ENCODE data around the gene WSCD2.
"Not testable (repeated sequence)": the region's sequence is repeated elsewhere in the genome, so short reads cannot be mapped to it uniquely, and the experiment has no call there.

Gene WSCD2

GRCh38 chr12:108198043-108198442 is 69.0 kb downstream of the WSCD2 start:
- DNase-seq (ENCODE audit: low spot score), result no peak

- no peak for DNase-seq (ENCODE audit: low spot score)
Measured at GRCh38 chr12:108199106-108199505, 70.0 kb downstream of the WSCD2 start.

DNA sequence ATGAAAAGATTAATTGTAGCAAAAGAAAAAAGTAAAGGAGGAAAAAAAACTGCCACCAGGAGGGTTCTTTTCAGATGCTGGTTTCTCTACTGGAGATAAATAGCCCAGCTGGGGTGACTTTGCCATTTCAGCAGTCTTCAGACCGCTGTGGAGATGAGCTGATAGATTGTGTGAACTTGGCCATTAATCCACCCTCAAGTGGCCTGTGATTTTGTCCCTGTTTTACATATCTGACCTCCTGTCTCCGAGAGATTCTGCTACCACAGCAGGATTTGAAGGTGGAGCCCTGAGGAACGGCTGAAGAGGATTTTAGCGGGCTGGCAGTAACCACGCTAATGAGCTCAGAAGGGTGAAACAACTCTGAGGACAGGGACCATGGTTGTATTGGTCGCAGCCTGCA is 72.7 kb downstream of the WSCD2 start:
- DNase-seq (ENCODE audit: low spot score), result no peak

DNA sequence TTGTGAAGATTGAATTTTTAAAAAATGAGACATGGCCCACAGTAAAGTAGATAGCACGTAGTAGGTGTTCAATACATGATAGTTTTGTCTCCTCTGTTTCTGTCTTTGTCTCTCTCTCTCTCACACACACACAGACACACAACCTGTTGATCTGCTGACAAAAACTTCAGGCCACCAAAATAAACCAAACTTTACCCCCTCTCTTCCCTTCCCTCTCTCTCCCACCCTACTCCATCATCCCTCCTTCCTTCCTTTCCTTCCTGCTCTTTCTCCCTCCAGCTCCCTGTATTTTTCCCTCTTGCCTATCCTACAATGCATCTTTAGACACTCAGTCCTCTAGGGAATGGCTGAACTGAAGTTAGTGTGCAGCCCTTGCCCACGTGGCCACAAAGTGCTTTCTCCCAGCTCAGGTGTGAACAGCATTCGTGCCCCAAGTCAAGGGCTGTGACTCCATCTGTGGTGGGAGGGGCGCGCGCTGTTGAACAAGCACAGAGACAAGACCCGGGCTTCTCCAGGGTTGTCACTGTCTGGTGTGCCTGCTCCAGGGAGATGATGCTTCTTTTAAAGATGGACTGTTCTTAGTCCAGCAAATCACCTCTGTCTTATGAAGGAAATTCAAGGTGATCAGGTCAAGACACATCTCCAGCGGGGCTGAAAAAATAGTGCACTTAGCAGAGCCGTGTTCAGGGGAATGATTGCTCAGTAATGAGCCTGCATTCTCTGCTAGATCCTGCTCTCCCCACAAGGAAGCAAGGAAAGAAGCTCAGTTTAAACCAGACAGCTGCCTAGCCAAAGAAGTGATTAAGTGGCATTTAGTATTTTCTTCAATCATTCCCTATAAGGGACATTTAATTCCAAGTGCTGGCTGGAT is 75.3 kb downstream of the WSCD2 start:
- no peak for DNase-seq (ENCODE audit: low spot score)

- DNase-seq (ENCODE audit: low spot score), result no peak
Measured at GRCh38 chr12:108205864-108206263, 76.8 kb downstream of the WSCD2 start.

DNA sequence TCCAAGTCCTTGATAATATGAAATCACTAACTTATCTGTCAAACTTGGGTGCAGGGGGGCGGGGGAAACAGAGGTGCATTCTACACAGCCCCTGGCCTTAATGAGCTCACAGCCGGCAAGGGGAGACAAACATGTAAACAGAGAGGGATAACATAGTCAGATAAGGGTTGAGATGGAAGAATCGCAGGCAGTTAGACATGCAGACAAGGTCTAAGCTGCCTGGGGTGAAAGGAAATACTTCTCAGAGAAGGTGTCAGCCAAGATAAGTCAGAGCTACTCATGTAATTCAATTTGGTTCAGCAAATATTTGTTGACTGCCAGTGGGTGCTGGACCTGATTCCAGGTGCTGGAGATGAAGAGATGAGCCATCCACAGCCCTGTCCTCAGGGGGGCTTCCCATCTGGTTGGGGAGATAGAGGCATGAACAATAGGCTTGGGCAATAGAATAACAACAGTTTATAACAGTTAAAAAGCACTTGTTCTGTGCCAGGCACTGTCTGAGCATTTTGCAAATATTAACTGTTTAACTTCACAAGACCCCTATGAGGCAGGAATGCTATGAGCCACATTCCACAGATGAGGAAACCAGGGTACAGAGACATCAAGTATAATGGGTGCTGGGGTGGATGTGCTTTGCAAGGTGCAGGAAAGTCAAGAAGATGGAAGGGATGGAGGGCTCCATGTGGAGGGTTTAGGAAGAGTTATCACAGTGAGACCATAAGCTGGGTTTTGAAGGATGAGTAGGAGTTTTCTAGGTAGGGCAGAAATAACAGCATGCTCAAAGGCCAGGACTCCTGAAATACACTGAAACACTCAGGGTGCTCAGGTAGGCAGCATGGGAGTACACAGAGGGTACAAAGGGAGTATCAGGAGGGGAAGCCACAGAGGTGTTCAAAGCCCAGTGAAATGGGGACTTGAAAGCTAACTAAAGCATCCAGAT is 79.0 kb downstream of the WSCD2 start:
- no peak for DNase-seq (ENCODE audit: low spot score)

DNA sequence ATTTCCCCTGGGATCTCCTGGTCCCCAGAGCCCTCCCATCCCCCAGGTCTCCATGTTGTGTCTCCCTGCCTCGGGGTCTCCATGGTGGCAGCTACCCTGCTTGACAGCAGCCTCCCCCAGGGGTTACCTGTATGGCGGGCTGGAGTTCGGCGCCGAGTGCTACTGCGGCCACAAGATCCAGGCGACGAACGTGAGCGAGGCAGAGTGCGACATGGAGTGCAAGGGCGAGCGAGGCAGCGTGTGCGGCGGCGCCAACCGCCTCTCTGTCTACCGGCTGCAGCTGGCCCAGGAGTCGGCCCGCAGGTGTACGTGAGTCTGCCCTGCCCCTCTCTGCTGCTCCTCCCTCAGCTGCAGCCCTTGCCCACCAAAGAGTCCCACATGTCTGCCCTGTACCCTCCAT is 80.9 kb downstream of the WSCD2 start:
- DNase-seq (ENCODE audit: low spot score), result no peak

- no peak for DNase-seq (ENCODE audit: low spot score)
Measured at GRCh38 chr12:108211157-108211556, 82.1 kb downstream of the WSCD2 start.

GRCh38 chr12:108213871-108214445 is 84.9 kb downstream of the WSCD2 start:
- DNase-seq (ENCODE audit: low spot score), result no peak

DNA sequence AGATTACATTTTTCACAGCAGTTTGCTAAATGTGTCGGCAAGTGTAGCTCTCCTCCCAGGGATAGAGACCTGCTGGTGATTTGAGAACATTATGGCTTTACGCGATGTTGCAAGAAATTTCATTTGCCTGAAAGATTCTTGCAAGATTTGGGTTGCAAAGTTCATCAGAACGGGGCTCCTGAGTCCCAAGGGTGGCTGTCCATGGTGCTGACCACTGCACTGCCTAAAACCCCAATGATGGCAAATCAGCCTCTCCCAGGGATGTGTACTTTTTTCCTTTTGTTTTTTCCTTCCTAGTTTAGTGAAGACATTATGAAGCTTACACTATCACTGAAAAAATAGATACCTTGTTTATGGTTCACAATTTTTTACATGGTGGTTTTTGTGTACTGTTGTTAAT is 85.4 kb downstream of the WSCD2 start:
- no peak for DNase-seq (ENCODE audit: low spot score)

- no peak for DNase-seq (ENCODE audit: low spot score)
Measured at GRCh38 chr12:108215458-108215857, 86.4 kb downstream of the WSCD2 start.

DNA sequence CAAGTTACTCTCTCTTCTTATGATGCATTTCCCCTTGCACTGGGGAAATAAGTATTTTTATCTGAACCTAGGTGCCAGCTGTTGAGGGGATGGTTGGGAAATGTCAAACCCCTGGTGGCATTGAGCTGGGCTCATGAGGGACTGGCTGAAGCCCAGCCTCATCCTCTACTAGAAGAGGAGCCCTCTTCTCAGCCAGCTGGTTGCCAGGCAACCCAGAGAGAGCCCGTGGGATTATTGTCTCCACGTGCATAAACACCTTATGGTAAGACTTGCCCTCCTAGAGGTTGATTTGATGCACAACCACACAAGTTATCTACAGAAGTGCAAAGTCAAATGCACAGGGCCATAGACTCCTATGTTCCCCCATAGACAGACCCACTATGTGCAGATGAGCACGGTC is 89.8 kb downstream of the WSCD2 start:
- DNase-seq (ENCODE audit: low spot score), result no peak

DNA sequence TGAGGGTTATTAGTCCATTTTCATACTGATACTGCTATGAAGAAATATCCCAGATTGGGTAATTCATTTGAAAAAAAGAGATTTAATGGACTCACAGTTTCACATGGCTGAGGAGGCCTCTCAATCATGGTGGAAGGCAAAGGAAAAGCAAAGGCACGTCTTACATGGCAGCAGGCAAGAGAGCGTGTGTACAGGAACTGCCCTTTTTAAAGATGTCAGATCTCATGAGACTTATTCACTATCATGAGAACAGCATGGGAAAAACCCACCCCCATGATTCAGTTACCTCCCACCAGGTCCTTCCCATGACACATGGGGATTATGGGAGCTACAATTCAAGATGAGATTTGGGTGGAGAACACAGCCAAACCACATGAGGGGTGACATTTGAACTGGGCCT is 96.0 kb downstream of the WSCD2 start:
- DNase-seq (ENCODE audit: low spot score), result not testable (repeated sequence)

GRCh38 chr12:108226866-108227265 is 97.8 kb downstream of the WSCD2 start:
- no peak for DNase-seq (ENCODE audit: low spot score)

DNA sequence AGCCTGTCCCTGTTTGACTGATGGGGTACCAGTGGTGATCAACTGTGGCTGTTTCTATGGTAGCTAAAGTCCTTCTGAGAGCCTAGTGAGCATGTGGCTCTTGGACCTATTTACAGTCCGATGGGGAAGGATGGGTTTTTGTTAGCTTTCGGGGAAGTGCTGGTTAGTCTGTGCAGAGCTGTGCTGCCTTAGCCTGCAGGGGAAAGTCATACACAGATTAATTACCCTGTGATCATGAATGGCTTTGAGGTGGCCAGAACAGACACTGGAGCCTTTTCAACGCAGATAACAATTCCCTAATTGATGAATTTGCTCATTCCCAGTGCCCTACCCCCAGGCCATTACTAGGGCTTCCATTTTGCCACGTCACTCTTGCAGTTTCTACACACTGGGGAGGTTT is 99.7 kb downstream of the WSCD2 start:
- DNase-seq (ENCODE audit: low spot score), result no peak

DNA sequence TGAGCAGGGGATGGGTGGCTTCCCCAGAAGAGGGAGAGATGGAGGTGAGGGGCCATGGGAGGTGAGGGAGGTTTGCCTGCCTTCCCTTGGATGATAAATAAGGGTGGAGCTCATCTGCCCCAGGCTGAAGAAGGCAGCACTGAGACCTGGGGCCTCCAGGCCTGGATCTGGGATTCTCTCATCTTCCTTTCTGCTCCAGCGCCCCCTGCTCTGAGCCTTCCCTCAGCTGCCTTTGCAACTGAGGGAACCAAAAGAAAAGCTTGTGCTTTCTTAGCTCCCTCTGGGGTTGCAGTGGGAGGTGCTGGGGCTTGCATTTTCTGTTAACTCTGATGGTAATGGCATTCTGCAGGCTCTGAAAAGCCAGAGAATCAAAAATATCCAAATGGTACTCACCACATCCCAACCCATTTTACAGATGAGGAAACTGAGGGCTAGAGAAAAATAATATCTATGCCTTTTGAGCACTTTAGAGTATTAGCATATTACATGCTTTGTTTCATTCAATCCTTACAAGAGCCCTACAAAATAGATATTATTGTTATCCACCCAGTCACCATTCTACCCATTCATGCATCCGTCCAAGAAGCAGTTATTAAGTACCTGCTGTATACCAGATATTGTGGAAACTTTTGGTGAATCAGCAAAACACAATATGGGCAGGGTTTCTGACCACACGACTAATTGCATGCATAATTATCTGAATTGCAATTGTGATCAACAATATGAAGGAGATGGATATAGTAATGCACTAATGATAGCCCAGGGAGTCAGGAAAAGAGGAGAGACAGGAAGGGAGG is 102.2 kb downstream of the WSCD2 start:
- no peak for DNase-seq (ENCODE audit: low spot score)

DNA sequence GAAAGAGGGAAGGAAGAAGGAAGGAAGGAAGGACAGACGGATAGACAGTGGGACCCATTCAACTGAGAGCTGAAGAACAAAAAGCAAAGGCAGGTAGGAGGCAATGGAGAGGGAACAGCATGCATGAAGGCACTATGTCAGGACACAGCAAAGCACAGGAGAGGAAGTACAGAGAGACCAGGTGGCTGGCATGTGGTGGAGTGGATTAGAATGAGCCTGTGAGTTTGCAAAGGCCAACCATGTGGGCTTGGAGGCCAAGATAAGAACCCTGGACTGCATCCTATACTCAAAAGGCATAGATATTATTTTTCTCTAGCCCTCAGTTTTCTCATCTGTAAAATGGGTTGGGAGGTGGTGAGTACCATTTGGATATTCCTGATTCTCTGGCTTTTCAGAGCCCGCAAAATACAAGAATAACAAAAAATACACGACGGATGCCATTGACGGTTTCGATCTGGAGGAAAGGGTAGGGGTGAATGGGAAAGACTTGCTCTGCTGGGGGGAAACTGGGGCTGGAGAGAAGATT is 102.9 kb downstream of the WSCD2 start:
- DNase-seq (ENCODE audit: low spot score), result no peak

- DNase-seq (ENCODE audit: low spot score), result no peak
Measured at GRCh38 chr12:108232565-108232964, 103.5 kb downstream of the WSCD2 start.

DNA sequence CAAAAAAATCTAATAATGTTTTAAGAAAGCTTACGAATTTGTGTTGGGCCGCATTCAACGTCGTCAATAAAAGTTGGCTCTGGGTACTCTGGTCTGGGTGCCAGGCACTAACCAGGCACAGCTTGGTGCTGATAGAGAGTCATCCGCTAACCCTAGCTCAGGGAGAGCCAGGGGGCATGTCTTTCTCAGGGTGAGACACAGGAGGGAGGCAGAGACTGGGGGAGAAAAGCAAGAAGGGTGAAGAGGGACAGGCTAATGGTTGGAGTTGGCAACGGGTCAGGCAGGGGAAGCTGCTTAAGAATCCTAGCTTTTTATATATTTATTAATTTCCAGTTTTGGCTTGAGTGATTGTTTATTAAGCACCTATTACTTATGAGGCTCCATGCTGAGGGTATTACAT is 105.1 kb downstream of the WSCD2 start:
- no peak for DNase-seq (ENCODE audit: low spot score)

DNA sequence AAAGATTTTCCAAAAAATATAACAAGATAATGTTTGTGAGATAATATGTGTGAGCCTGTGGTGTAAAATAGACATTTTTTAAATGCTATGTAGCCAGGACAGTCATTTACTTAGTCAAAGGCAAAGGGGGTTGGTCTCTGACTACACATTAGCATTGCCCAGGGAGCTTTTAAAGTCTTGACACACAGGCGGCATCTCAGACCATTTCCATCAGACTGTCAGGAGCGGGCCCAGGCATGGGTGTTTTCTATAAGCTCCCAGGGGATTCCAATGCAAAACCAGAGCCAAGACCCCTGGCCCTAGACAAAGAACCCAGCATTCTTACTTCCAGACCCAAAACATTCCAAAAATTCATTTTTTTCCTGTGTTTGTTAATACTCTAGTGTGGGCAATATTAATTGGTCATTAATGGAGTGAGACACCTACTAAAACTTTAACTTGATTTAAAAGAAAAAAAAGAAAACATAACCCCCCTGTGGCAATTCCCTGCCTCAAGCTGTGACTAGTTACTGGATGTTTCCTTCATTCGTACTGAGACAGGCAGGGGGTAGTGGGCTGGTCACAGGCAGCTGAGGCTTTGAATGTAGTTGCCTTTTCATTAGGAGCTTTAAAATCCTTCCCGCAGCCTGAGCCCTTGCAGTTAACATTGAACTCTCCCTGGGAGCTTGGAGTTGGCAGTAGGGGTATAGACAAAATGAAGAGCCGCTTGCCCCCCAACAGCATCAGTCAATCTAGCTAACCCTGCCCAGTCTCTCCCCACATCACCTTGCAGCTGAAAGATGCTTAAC is 106.3 kb downstream of the WSCD2 start:
- no peak for DNase-seq (ENCODE audit: low spot score)

GRCh38 chr12:108235985-108236263 is 106.8 kb downstream of the WSCD2 start:
- no peak for DNase-seq (ENCODE audit: low spot score)
